ENCODE measurements around the gene GRHL1. TPM values are rescaled to one million over a fixed set of nuclear protein-coding genes. Genes with fewer than 3 reads are reported as not detected.

The GRHL1 gene
- total RNA-seq (2014; rRNA removed) (9.3 and 10.3 TPM in 2 replicates), Bru-seq, nascent RNA (percentile 67 among the genes with signal in this experiment), BruChase-seq, experiment 1, labeled RNA remaining after a 6-hour chase (percentile 54 among the genes with signal in this experiment), BruChase-seq, experiment 2, labeled RNA remaining after a 2-hour chase (percentile 70 among the genes with signal in this experiment)
- long read RNA-seq, transcript GRHL1-201 (16 exons, 3,563 nt), result major isoform, 17 of 56 reads
- long read RNA-seq, partial matches to known transcripts, result 10 of 56 reads
- long read RNA-seq, other reads (novel, unspliced or antisense), result 29 of 56 reads

- DNase-seq, result peak; percentile 95
Observed at GRCh38 chr2:9951522-9952285, at the start of gene GRHL1. Gene GRHL1, plus strand, starts transcription at chr2:9951693. Its CDS starts 141 bp downstream, at chr2:9951834.

GRCh38 chr2:9905413-9905812 lies 46.1 kb upstream of the GRHL1 start:
- no peak overlapping the region for H3K4me3 ChIP-seq (ENCODE audit: low read length)
- no peak overlapping the region for H3K4me2 ChIP-seq (ENCODE audit: low read length)
- TF ChIP-seq EZH2 (IDR thresholded peaks at IDR 0.05; ENCODE audit: low read length, unreplicated experiment), result no peak
- TF ChIP-seq EZH2phosphoT487 (IDR thresholded peaks at IDR 0.05; ENCODE audit: borderline replicate concordance, low read length), result no peak
- no peak for TF ChIP-seq CTCF (conservative IDR thresholded peaks at IDR 0.05; ENCODE audit: low read depth, low read length)
- H3K27me3 ChIP-seq (ENCODE audit: low read length), result no peaks in the 10 kb centered on the region
- intact Hi-C loops (cut with micrococcal nuclease), result no loop called here
- no peaks in the 10 kb centered on the region for H3K79me2 ChIP-seq (ENCODE audit: low read length)
- H3F3A ChIP-seq (ENCODE audit: low read length, unreplicated experiment), result no peaks in the 10 kb centered on the region
- H3K9me3 ChIP-seq (ENCODE audit: low read length), result no peaks in the 10 kb centered on the region
- 0 out of 2 replicates have a peak, but pooled peaks cover 2% of the 10 kb centered on the region for H3K36me3 ChIP-seq (ENCODE audit: low read depth, low read length)
- H3K9ac ChIP-seq (ENCODE audit: low read length), result no peak overlapping the region
- POLR2A ChIA-PET (ENCODE audit: unreplicated experiment), result no interaction called here
- 0 out of 2 replicates have a peak, but pooled peaks cover 3% of the 10 kb centered on the region for H3K4me1 ChIP-seq (ENCODE audit: insufficient read depth, low read length)
- DNase-seq, result peak; percentile 85
- BruUV-seq (replicated peaks), result no TSS peak
- no peaks in the 10 kb centered on the region for H4K20me1 ChIP-seq (ENCODE audit: low read length)
- CTCF ChIA-PET, result no interaction called here
- H2AFZ ChIP-seq (ENCODE audit: low read length), result no peak overlapping the region
- no peak overlapping the region for H3K27ac ChIP-seq (ENCODE audit: low read length)
- ATAC-seq, result peak; percentile 24; the same call in 1 of the 2 replicates
- no peaks in the 10 kb centered on the region for H3K9me2 ChIP-seq (replicated peaks; ENCODE audit: low read length)

More at GRCh38 chr2:9951522-9952285, at the start of gene GRHL1:
- Histone ChIP-seq H3F3A (ENCODE audit: low read length, unreplicated experiment) (no peaks in the 10 kb centered on the region), H3K27me3 (ENCODE audit: low read length) (no peaks in the 10 kb centered on the region), H3K9me2 (replicated peaks; ENCODE audit: low read length) (no peaks in the 10 kb centered on the region), H3K9ac (ENCODE audit: low read length) (peak within 1 kb of the TSS; percentile 52; the same call in 1 of the 2 replicates), H3K4me3 (ENCODE audit: low read length) (peak within 1 kb of the TSS; percentile 76), H3K36me3 (ENCODE audit: low read depth, low read length) (0 out of 2 replicates have a peak, but pooled peaks cover 2% of the 10 kb centered on the region), H3K27ac (ENCODE audit: low read length) (no peak within 1 kb of the TSS), H3K4me1 (ENCODE audit: insufficient read depth, low read length) (peaks cover 29% of the 10 kb centered on the region), H3K4me2 (ENCODE audit: low read length) (peak within 1 kb of the TSS; percentile 87), H4K20me1 (ENCODE audit: low read length) (no peaks in the 10 kb centered on the region), H2AFZ (ENCODE audit: low read length) (peak within 1 kb of the TSS; percentile 89), H3K79me2 (ENCODE audit: low read length) (peaks cover 37% of the 10 kb centered on the region), H3K9me3 (ENCODE audit: low read length) (no peaks in the 10 kb centered on the region)
- intact Hi-C loops (cut with micrococcal nuclease), result loop anchor here (5.0 to 10.0 kb wide), 3 partner anchors 54 to 149 kb away; partner anchors contain the start of gene TAF1B
- no TSS peak for BruUV-seq (replicated peaks)
- CTCF ChIA-PET, result no interaction called here
- peak; percentile 83 for ATAC-seq
- TF ChIP-seq EZH2 (IDR thresholded peaks at IDR 0.05; ENCODE audit: low read length, unreplicated experiment) (no peak), CTCF (conservative IDR thresholded peaks at IDR 0.05; ENCODE audit: low read depth, low read length) (no peak), EZH2phosphoT487 (IDR thresholded peaks at IDR 0.05; ENCODE audit: borderline replicate concordance, low read length) (no peak)
- POLR2A ChIA-PET (ENCODE audit: unreplicated experiment), result no interaction called here

All from PC-3 (cell line).